GM12891 (cell line): ENCODE results near the gene BABAM2.

Experiments
- DNase-seq: peaks from one replicate; pipeline ENCODE4 v3.0.0; 2011; ENCODE audit warnings: low spot score; ENCODE audit not compliant: insufficient read length
- FAIRE-seq: peaks from 2 replicates; lab custom pipeline; 2011; peaks lifted over from hg19 to GRCh38; lab: Jason Lieb, UNC
- PAX5 ChIP-seq: IDR thresholded peaks from 2 replicates; pipeline ENCODE4 v1.6.1; 2011; ENCODE audit warnings: low read length, moderate library complexity, mild to moderate bottlenecking; ENCODE audit not compliant: insufficient read depth, severe bottlenecking
- POLR2A ChIP-seq: IDR thresholded peaks from 2 replicates; pipeline ENCODE4 v1.6.1; 2011; ENCODE audit warnings: low read depth, low read length, control low read depth
- POLR2AphosphoS5 ChIP-seq: IDR thresholded peaks from 2 replicates; pipeline ENCODE4 v1.6.1; 2011; ENCODE audit warnings: low read depth, low read length, control low read depth
- POU2F2 ChIP-seq: IDR thresholded peaks from 2 replicates; pipeline ENCODE4 v1.6.1; 2011; ENCODE audit warnings: low read depth, mild to moderate bottlenecking, control low read depth, low read length, moderate library complexity
- SPI1 ChIP-seq: IDR thresholded peaks from 2 replicates; pipeline ENCODE4 v1.6.1; 2011; ENCODE audit warnings: low read depth, low read length, control low read depth
- TAF1 ChIP-seq: IDR thresholded peaks from 2 replicates; pipeline ENCODE4 v1.6.1; 2011; ENCODE audit warnings: low read depth, low read length, control low read depth

The BABAM2 gene

DNA sequence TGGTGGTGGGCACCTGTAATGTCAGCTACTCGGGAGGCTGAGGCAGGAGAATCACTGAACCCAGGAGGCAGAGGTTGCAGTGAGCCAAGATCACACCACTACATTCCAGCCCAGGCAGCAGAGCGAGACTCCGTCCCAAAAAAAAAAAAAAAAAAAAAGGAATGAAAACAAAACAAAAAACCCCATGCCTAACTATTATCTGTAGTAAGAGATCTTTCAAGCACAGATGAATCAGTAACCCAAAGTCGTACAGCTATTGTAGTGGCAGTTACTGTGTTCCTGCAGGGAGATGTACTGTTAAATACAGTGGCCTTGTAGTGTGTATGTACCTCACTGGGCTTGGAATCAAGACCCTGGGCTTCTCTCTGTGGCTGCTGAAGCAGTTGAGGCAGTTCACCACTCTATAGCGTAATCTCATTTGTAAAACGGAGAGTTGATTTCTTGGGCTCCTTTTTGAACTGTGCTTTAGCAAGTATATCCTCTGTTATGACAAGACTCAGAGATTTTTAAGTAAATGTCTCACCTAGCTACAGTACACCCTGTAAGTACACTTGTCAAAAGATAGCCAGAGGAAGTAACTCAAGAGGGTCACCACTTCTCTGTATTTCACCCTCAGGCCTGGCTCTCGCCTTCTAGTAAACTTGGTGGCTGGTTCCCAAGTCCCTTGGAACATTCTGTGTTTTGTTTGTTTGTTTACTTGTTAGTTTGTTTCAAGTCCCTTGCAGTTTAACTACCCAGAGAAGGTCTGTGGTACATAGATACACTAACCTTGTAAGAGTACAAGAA is 392.5 kb downstream of the BABAM2 start:
- DNase-seq (no peak), FAIRE-seq (no peak)
- TF ChIP-seq POLR2A (no peak), SPI1 (no peak), POU2F2 (no peak), TAF1 (no peak), PAX5 (no peak), POLR2AphosphoS5 (no peak)

DNA sequence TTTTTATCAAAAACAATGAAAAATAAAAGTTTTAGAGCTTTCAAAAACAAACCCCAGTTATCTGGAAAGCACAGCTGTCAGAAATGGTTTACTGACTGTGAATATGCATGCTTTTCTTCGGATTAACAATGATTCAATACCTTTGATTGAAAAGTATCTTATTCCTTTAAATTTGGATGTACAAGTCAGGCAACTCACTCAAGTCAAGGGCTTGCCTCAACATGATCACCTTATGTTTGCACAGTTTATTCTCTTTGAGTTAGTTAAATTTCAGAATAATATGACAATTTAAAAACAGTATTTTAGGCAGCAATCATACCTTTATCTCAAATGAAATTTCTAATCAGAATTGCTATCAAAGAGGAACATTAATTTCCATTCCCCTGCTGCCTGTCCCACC is 393.3 kb downstream of the BABAM2 start:
- no peak for FAIRE-seq
- no peak for DNase-seq
- TF ChIP-seq POU2F2 (no peak), TAF1 (no peak)

DNA sequence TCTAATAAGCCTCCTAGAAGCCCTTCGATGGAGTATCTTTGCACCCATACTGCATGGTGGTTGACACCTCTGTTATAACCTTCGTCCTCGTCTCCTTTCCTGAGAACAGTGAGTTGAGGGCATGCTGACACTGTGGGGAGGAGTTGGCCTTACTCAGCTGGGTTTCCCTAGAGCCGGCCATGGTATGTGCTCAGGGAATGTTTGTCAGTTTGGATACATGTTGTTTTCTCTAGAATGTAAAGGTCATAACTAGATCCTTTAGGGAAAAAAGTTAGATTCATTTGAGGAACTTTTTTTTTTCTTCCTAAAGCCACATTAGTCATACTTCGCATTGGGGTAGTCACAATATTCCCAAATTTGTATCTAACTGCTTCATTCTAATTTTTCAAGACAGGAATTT is 396.1 kb downstream of the BABAM2 start:
- FAIRE-seq (no peak), DNase-seq (no peak)
- TF ChIP-seq POU2F2 (no peak), SPI1 (no peak), POLR2AphosphoS5 (no peak), TAF1 (no peak), POLR2A (no peak), PAX5 (no peak)

DNA sequence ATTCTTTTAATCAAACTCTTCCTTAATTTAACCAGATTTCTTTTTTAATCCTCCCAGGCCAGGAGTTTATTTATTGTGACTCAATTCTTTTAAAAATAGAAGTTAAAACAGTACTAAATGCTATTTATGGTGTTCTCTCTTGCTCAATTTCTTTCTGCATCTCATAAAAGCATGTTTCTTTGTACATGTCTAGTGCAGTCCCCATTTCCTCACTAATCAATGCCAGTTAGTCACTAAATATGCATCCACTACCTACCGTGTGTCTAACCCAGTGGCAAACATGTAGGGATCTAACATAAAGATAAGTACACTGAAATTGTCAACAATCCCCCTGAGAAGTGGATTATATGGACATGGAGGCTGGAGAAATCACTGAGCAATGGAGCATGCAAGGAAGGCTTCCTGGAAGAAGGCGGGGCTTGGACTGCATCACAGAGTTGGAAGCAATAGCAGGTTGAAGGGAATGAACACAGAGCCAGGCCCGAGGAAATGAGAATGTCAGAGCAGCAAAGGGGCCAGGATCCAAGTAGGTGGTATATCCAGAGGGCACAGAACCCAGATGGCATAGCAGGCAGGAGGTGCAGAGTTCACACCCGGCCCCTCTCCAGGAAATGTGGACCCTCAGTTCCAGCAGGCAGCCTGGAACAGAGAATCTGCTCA is 396.9 kb downstream of the BABAM2 start:
- no peak for TF ChIP-seq POLR2A
- TF ChIP-seq POU2F2: no peak
- no peak for TF ChIP-seq PAX5
- TF ChIP-seq SPI1: no peak
- TF ChIP-seq POLR2AphosphoS5: no peak
- TF ChIP-seq TAF1: no peak
- DNase-seq (no peak), FAIRE-seq (no peak)

DNA sequence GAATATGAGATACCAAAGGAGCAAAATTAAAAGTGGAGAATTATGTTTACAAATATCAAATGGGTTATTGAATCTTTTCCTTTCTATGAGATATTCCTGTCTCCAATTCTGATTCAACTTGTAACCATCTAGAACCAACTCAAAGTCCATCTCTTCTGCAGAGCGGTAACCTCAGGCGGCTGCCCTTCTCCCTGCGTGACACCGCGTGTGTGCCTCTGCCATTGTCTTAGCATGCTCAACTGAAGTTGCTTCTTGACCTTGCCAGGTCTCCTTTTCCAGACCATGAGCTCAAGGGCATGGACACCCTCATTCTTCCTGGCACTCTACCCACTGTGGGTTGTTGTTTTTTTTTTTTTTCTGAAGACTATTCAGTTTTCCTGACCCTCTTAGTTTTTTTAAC is 398.1 kb downstream of the BABAM2 start:
- FAIRE-seq (no peak), DNase-seq (no peak)
- TF ChIP-seq POLR2A (no peak), POU2F2 (no peak), POLR2AphosphoS5 (no peak), TAF1 (no peak), PAX5 (no peak), SPI1 (no peak)

DNA sequence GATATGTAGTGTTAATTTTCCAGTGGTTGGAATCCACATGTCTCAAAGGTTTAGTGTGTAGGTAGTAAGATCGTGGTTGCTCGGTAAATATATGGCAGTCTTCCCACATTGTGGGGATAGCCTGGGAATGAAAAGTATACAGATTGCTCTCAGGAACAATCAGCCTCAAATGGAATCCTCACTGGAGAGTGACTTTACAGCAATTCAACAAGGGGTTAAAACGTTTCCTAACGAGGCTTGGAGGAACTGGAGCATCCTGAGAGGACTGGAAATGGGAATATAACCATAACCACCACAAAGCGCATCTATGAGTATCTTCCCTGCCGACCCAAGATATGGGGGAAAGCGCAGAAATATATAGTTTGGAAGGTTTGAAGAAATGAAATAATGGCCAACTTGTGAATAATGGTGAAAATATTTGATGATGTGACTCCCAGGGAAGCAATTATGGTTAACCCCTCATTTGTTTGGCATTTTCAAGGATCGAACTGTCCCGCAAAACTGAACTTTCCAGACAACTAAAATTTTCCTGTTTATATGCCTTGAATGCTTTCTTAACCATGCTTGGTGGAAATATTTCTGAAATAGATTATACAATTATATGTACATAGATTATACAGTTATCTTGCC is 401.4 kb downstream of the BABAM2 start:
- no peak for FAIRE-seq
- DNase-seq: no peak
- no peak for TF ChIP-seq SPI1
- no peak for TF ChIP-seq POLR2AphosphoS5
- TF ChIP-seq PAX5: no peak
- TF ChIP-seq POU2F2: no peak
- TF ChIP-seq TAF1: no peak
- TF ChIP-seq POLR2A: no peak

DNA sequence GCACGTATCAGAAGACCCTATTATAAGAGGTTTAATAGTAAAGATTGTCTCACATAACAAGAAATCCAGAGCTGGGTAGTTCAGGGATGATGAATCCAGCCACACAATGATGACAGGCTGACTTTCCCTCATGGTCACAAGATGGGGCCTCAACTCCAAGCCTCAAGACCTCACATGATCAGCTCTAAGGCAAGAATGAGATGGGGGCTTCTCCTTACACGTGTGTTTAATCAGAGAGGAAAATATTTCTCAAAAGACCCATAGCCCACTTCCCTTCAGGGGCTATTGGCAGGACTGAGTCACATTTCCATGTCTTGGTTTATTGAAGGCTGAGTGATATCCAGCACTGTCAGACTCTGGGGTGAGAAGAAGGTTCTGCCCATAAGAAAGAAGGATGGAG is 402.0 kb downstream of the BABAM2 start:
- DNase-seq: no peak
- FAIRE-seq: no peak

DNA sequence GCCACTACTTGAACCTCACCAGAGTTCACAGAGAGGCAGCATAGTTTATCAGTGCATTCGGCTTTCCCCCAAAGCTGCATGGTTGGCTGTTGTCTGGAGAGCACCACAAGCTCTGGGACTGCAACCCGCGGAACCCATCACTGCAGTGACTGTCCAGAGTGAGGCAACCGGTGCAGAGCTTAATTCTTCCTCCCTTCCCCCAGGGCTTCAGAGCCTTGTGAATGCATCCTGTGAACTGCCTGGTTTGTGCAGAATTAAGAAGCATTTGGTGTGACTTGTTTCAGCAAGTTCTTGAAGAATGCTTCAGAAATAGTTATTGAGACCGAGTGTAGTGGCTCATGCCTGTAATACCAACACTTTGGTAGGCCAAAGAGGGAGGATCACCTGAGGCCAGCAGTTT is 402.9 kb downstream of the BABAM2 start:
- no peak for DNase-seq

More for the DNA sequence above, 402.0 kb downstream of the BABAM2 start:
- TF ChIP-seq PAX5 (no peak), SPI1 (no peak), POLR2A (no peak), POU2F2 (no peak), TAF1 (no peak), POLR2AphosphoS5 (no peak)

DNA sequence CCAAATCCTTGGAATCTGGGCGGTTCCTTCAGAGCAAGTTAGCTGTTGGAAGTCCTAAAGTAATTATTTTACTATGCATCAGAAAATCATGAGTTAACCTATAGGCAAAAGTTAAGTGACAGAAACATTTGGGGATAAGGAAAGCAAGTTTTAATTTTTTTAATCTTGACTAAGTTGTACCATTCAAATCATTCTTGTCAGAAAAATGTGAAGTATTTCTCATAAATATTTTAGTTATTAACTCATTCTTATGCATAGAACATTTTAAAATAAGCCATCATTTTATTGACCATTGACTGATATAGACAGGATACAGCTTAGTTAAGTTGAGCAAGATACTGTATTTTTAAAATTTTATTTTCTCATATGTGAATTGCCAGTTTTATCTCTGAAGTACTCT is 403.9 kb downstream of the BABAM2 start:
- DNase-seq (no peak), FAIRE-seq (no peak)
- TF ChIP-seq TAF1 (no peak), POLR2A (no peak), SPI1 (no peak), POLR2AphosphoS5 (no peak), PAX5 (no peak), POU2F2 (no peak)

More for the DNA sequence above, 402.9 kb downstream of the BABAM2 start:
- FAIRE-seq: no peak
- TF ChIP-seq SPI1 (no peak), TAF1 (no peak), POU2F2 (no peak), PAX5 (no peak), POLR2A (no peak), POLR2AphosphoS5 (no peak)
